ENCODE results near the gene ZNF77.
"Not testable (repeated sequence)": the region's sequence is repeated elsewhere in the genome, so short reads cannot be mapped to it uniquely, and the experiment has no call there.

The ZNF77 gene

DNA sequence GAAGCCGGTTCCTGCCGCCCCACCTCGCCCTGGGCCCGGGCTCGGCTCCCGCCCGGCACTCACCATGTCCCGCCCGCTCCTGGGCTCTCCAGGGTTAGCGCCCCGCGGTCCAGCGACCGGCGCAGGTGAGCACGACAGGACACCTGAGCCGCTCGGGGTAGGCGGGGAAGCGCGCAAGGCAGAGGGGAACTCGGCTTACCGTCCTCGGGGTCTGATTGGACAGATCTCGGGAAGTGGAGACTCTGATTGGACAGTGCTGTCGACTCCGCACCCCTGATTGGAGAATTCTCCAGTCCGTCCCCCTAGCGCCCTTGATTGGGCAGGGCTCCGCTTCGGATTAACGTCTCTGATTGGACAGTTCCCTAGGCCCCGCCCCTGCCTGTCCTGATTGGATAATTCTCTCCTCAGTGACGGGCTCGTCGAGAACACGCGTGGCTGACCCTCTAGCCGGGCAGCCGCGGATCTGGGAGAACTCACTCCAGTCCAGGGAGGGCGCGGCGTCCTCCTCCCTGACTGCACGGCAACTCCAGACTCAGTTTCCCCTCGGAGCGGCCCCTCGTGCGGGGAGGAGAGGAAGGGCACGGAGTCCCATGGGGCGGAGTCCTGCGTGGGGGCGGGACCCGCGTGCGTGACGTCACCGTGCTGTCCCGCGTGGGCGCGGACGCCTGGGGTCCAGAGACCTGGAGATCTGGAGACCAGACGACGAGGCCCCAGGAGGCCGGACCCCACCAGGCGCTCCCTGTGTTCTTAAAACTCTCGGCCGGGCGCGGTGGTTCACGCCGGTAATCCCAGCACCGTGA is at the start of gene ZNF77:
ZNF77 (minus strand) TSS at position 197 of the 800 bp plus-strand sequence; CDS start at position 66, 131 bp downstream.
- no peak for TF ChIP-seq Cebpa-rat (IDR thresholded peaks at IDR 0.05)
- Histone ChIP-seq H3K27ac (peak within 1 kb of the TSS; percentile 62 to 89 (median 81)), H3K4me2 (peak within 1 kb of the TSS; percentile 91 to 99 (median 98)), H3K27me3 (no peaks in the 10 kb centered on the region), H3K9ac (peak within 1 kb of the TSS; percentile 77 to 92 (median 86)), H3K36me3 (peaks cover 0 to 26% (median 16%) of the 10 kb centered on the region in 11 experiments; a peak in 20 of 22 replicates), H4K20me1 (peaks cover 0 to 4% (median 0%) of the 10 kb centered on the region in 11 experiments; a peak in 1 of 22 replicates), H3K4me3 (peak within 1 kb of the TSS; percentile 76 to 95 (median 88)), H3K4me1 (peaks cover 25 to 38% (median 34%) of the 10 kb centered on the region in 10 experiments), H3K9me3 (replicated peaks in 1 of 11) (peaks cover 1 to 27% (median 18%) of the 10 kb centered on the region in 11 experiments; a peak in 20 of 22 replicates)

- no peak overlapping the region for H3K27ac ChIP-seq
- H3K9me3 ChIP-seq (replicated peaks in 1 of 11): peaks cover 0 to 4% (median 1%) of the 10 kb centered on the region in 11 experiments; a peak in 14 of 22 replicates
- no peak for TF ChIP-seq Cebpa-rat (IDR thresholded peaks at IDR 0.05)
- no peak overlapping the region for H3K9ac ChIP-seq
- no peaks in the 10 kb centered on the region for H3K27me3 ChIP-seq
- H3K4me1 ChIP-seq: peaks cover 0 to 17% (median 9%) of the 10 kb centered on the region in 10 experiments; a peak in 9 of 20 replicates
- H4K20me1 ChIP-seq: no peaks in the 10 kb centered on the region
- no peak overlapping the region for H3K4me3 ChIP-seq
- no peaks in the 10 kb centered on the region for H3K36me3 ChIP-seq
- H3K4me2 ChIP-seq: peak overlapping the region in 3 of 11 experiments; percentile 28 to 40 (median 29); a peak in 4 of 22 replicates
These were observed 48.8 kb upstream of the ZNF77 start for GRCh38 chr19:2993579-2993978.

DNA sequence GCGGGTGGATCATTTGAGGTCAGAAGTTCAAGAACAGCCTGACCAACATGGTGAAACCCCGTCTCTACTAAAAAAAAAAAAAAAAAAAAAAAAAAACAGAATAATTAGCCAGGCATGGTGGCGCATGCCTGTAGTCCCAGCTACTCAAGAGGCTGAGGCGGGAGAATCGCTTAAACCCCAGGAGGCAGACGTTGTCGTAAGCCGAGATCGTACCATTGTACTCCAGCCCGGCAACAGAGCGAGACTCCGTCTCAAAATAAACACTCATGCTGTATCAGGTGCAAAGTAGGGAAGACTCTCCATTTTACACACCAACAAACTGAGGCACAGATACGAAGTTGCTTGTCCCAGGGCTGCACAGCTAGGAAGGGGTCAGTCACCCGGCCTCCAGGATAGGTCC is 48.2 kb upstream of the ZNF77 start:
- TF ChIP-seq Cebpa-rat (IDR thresholded peaks at IDR 0.05): no peak
- H3K36me3 ChIP-seq: no peaks in the 10 kb centered on the region
- no peak overlapping the region for H3K27ac ChIP-seq
- no peak overlapping the region for H3K4me3 ChIP-seq
- no peaks in the 10 kb centered on the region for H4K20me1 ChIP-seq
- no peak overlapping the region for H3K9ac ChIP-seq
- H3K27me3 ChIP-seq: no peaks in the 10 kb centered on the region
- H3K4me2 ChIP-seq: peak overlapping the region in 5 of 11 experiments; percentile 28 to 45 (median 33); a peak in 7 of 22 replicates
- no peaks in the 10 kb centered on the region for H3K9me3 ChIP-seq (replicated peaks in 1 of 11)
- H3K4me1 ChIP-seq: peaks cover 0 to 20% (median 15%) of the 10 kb centered on the region in 10 experiments; a peak in 15 of 20 replicates

- H3K4me2 ChIP-seq; H4K20me1 ChIP-seq; H3K36me3 ChIP-seq; H3K9ac ChIP-seq; H3K4me3 ChIP-seq; H3K9me3 ChIP-seq (replicated peaks in 1 of 11); H3K27ac ChIP-seq; H3K27me3 ChIP-seq: not testable (repeated sequence)
- H3K4me1 ChIP-seq: peaks cover 5 to 23% (median 18%) of the 10 kb centered on the region in 10 experiments; a peak in 19 of 20 replicates
These were observed 47.6 kb upstream of the ZNF77 start for GRCh38 chr19:2992333-2992732.

DNA sequence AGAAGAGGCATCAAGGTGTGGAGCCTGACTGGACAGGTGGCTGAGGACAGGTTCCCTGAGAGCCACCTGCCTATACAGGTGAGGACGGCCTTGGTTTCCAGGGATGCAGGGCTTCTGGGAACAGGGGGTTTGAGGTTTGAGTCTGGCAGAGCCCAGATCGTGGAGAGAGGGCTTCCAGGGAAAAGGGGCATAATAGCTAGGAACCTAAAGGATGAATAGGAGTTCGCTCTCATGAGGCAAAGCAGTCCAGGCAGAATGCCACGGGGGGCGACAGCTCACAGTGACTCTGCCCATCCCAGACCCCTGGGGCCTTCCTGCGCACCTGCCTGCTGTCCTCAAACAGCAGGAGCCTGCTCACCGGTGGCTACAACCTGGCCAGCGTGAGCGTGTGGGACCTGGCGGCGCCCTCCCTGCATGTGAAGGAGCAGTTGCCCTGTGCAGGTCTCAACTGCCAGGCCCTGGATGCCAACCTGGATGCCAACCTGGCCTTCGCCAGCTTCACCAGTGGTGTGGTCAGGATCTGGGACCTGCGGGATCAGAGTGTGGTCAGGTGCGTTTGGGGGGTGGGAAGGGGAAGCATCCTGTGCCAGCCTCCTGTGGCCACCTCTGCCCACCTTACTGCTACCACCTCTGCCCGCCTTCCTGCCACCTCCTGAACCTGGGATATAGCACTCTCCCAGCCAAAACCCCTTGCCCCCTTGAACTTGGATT is 44.6 kb upstream of the ZNF77 start:
- peaks cover 0 to 8% (median 0%) of the 10 kb centered on the region in 11 experiments; a peak in 2 of 22 replicates for H3K27me3 ChIP-seq
- TF ChIP-seq Cebpa-rat (IDR thresholded peaks at IDR 0.05): no peak
- no peak overlapping the region for H3K27ac ChIP-seq
- H3K9ac ChIP-seq: no peak overlapping the region
- H3K36me3 ChIP-seq: no peaks in the 10 kb centered on the region
- H3K4me1 ChIP-seq: peaks cover 14 to 53% (median 43%) of the 10 kb centered on the region in 10 experiments; a peak in 19 of 20 replicates
- no peaks in the 10 kb centered on the region for H4K20me1 ChIP-seq
- no peak overlapping the region for H3K4me2 ChIP-seq
- no peaks in the 10 kb centered on the region for H3K9me3 ChIP-seq (replicated peaks in 1 of 11)
- H3K4me3 ChIP-seq: no peak overlapping the region

DNA sequence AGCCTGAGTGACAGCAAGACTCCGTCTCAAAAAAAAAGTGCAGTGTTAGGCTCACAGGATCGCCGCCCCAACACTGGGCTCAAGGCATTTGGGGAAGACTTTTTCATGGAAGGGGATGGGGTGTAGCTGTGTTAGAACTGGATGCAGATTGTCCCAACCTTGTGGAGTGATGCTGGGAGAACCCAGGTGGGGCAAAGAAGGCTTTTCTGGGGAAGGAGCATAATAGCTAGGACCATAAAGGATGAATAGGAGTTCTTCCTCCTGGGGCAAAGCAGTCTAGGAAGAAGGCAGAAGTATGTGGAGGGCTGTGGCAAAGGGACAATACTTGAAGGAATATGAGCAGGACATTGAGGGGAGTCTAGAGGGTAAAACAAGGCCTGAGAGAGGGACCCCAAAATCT is 43.8 kb upstream of the ZNF77 start:
- no peaks in the 10 kb centered on the region for H3K9me3 ChIP-seq (replicated peaks in 1 of 11)
- H3K4me1 ChIP-seq: peaks cover 22 to 61% (median 51%) of the 10 kb centered on the region in 10 experiments
- no peaks in the 10 kb centered on the region for H4K20me1 ChIP-seq
- H3K27me3 ChIP-seq: peaks cover 0 to 8% (median 0%) of the 10 kb centered on the region in 11 experiments; a peak in 2 of 22 replicates
- no peak overlapping the region for H3K4me3 ChIP-seq
- H3K36me3 ChIP-seq: no peaks in the 10 kb centered on the region
- H3K9ac ChIP-seq: no peak overlapping the region
- no peak overlapping the region for H3K27ac ChIP-seq
- no peak for TF ChIP-seq Cebpa-rat (IDR thresholded peaks at IDR 0.05)
- H3K4me2 ChIP-seq: peak overlapping the region in 3 of 11 experiments; percentile 15 to 98 (median 97); a peak in 1 of 22 replicates

DNA sequence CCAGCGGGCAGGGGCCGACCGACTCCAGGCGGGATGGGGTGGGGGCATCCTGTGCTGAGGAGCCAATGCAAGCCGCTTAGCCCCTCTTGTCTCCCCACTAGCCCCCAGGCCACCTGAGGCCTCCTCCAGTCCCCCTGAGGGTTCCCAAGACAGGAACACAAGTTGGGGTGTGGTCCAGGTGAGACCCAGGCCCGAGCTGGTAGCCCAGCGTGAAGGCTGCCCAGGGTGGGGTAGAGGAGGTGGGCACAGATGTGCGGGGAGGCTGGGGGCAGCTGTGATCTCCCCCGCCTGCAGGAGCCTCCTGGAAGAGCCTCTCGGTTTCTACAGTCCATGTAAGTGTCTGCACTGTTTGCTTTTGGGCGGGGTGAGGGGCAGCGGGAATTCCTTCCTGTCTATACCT is 43.0 kb upstream of the ZNF77 start:
- no peaks in the 10 kb centered on the region for H3K36me3 ChIP-seq
- H3K9me3 ChIP-seq (replicated peaks in 1 of 11): no peaks in the 10 kb centered on the region
- H3K4me3 ChIP-seq: peak overlapping the region in 3 of 10 experiments; percentile 31 to 40 (median 39); a peak in 2 of 20 replicates
- TF ChIP-seq Cebpa-rat (IDR thresholded peaks at IDR 0.05): no peak
- peaks cover 29 to 62% (median 55%) of the 10 kb centered on the region in 10 experiments for H3K4me1 ChIP-seq
- no peaks in the 10 kb centered on the region for H4K20me1 ChIP-seq
- peak overlapping the region in 6 of 11 experiments; percentile 34 to 59 (median 49); a peak in 8 of 22 replicates for H3K27ac ChIP-seq
- peak overlapping the region in 10 of 11 experiments; percentile 38 to 66 (median 53); a peak in 14 of 22 replicates for H3K9ac ChIP-seq
- H3K4me2 ChIP-seq: peak overlapping the region; percentile 61 to 98 (median 92); a peak in 20 of 22 replicates
- H3K27me3 ChIP-seq: peaks cover 0 to 8% (median 0%) of the 10 kb centered on the region in 11 experiments; a peak in 2 of 22 replicates

- Histone ChIP-seq H3K27ac (peak overlapping the region in 9 of 11 experiments; percentile 2 to 59 (median 46); a peak in 12 of 22 replicates), H3K9me3 (replicated peaks in 1 of 11) (no peaks in the 10 kb centered on the region), H3K36me3 (no peaks in the 10 kb centered on the region), H3K4me1 (peaks cover 29 to 69% (median 62%) of the 10 kb centered on the region in 10 experiments), H4K20me1 (no peaks in the 10 kb centered on the region), H3K4me2 (peak overlapping the region; percentile 61 to 98 (median 92)), H3K27me3 (peaks cover 0 to 12% (median 0%) of the 10 kb centered on the region in 11 experiments; a peak in 2 of 22 replicates), H3K9ac (peak overlapping the region; percentile 7 to 66 (median 52); a peak in 19 of 22 replicates), H3K4me3 (peak overlapping the region in 7 of 10 experiments; percentile 12 to 40 (median 31); a peak in 7 of 20 replicates)
- TF ChIP-seq Cebpa-rat (IDR thresholded peaks at IDR 0.05): no peak
These were observed 42.3 kb upstream of the ZNF77 start for GRCh38 chr19:2986951-2987524.

All from BLaER1 treated with 17β-estradiol and CSF1 and Interleukin-3, amounts not matched to agents 10 nM and 100 nM (cell line).